HL-60/S4 treated with retinoic acid at 250 ng/mL for 4 days and 3 days (cell line): ENCODE results near the gene PRDM2.

Experiments used
- in situ Hi-C: fragments of 300-500 bp; cut with MboI; formaldehyde crosslinking; loops from 2 replicates; pipeline ENCODE4 v1.7.0; 2022; ENCODE audit warnings: low sequenced_read_pairs

The PRDM2 gene

DNA sequence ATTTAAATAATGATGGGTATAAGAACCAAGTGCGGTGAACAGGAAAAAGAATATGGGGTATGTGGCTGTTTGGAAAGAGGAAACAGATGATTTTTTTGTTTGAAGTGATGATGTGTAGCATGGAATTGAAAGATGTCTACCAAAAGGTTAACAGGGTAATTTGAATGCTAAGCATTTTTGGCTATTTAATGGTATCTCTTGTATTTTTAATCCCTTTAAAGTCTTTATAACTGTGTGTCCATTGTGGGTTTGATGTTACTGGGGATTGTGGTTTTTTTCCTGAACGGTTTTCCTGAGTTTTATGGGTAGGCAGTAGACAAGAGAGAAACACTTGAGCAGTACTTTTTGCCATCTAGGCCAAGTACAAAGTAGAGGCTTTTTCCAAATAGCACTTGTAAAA is 63.2 kb downstream of the PRDM2 start:
- in situ Hi-C loops = no loop called here

- in situ Hi-C loops = no loop called here
Measured at GRCh38 chr1:13763991-13764390, 64.0 kb downstream of the PRDM2 start.

DNA sequence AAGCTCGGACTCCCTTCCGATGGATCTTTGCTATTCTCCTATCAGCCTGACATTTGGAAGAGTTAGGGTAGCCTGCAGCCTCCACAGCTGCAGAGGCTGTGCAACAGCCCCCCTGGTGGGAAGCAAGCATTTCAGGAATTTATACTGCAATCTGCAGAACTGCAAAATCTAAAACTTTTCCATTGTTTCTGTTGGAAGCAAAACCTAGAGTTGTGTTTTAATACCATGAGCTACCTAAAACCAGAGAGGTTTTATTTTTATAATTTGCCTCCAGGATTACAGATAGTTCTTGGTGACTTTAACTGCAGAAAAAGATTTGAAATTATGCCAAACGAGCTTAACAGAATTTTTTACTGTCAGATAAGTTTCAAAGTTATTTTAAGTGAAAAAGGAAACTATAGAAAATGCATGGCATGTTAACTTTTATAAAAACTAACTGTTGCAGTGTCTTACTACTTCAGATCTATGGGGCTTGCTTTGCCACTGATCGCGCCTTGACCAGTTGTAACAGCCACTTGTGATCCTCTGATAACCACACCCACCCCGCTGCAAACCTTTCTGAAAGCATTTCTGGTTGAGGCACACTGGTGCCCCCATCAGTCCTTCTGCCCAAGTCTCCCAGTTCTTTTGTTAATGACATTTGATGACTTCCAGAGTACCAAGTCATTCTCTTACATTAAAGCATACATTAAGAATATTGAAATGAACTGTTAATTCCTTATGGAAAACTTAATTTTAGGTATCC is 64.8 kb downstream of the PRDM2 start:
- in situ Hi-C loops = no loop called here

GRCh38 chr1:13766592-13767564 is 66.9 kb downstream of the PRDM2 start:
- in situ Hi-C loops = no loop called here

DNA sequence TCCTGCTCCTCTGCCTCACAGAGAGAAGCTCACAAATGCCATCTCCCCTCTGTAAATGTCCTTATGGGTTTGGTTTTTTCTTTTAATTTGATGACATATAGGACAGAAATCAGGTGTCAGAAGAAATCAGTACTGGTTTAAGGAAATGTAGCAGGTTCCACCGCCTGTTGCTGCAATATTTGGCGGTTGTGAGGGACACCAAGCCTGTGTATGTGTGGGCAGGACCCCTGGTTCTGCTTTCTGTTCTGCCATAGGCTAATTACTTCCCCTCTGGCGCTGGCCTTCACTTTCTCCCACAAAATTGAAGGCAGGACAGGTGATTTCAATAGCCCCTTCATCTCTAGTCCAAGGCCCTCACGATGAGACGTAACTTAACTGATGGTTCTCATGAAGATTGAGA is 69.2 kb downstream of the PRDM2 start:
- in situ Hi-C loops = no loop called here

- in situ Hi-C loops = no loop called here
Measured at GRCh38 chr1:13769830-13770229, 69.8 kb downstream of the PRDM2 start.

- in situ Hi-C loops = no loop called here
Measured at GRCh38 chr1:13770743-13771142, 70.8 kb downstream of the PRDM2 start.

DNA sequence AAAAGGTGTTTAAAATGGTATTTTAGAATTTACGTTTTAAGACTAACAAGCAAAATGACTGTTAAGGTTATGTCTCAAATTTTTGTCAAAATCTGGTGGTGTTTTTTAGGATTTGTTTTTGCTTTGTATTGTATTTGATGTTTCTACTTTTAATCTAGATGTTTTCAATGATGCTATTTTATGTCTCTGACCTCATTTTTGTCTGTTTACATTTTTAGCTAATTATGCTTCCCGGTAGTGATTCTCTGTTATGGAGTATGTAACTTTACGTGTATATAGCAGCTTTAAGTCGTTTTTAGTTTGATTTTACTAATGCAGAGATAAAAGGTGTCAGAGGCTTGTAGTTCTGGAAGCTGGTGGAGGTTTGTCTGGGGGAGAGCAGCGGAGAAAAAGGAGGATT is 71.8 kb downstream of the PRDM2 start:
- in situ Hi-C loops = no loop called here

GRCh38 chr1:13772271-13772670 is 72.3 kb downstream of the PRDM2 start:
- in situ Hi-C loops = no loop called here

DNA sequence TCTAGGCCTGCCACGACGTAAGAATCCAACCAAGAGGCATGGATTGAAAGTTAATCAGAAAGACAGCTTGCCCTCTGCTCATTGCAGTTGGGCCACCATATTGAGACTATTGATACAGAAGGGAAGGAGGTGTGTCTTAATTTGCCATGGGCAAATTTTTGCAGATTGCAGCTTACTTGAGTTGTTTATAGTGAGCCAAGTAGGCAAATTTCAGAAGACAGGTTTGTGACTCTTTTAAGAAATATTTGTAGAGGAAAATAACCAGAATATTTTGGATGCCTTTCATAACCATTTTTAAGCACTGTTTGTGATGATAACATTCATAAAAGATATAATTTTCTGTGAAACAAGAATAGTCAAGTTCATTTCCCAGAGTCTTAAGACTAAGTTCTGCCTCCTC is 74.1 kb downstream of the PRDM2 start:
- in situ Hi-C loops = no loop called here

DNA sequence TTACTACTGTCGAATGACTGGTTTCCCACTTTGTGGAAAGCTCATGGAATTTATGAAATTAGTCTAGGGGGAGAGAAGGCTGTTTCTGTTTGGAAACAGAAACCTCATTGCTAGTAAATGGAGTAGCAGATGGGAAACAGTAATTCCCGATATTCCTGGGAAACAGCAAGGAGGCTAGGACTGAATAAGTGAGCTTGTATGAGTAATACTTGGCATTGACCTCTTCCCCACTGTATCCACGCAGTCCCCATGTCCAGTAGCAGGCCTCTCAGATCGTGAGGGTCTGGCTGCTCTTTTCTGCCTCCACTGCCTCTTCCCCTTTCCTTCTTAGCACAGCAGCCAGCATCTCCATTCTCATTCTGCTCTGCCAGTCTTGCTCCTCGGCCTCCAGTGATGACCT is 75.5 kb downstream of the PRDM2 start:
- in situ Hi-C loops = no loop called here

DNA sequence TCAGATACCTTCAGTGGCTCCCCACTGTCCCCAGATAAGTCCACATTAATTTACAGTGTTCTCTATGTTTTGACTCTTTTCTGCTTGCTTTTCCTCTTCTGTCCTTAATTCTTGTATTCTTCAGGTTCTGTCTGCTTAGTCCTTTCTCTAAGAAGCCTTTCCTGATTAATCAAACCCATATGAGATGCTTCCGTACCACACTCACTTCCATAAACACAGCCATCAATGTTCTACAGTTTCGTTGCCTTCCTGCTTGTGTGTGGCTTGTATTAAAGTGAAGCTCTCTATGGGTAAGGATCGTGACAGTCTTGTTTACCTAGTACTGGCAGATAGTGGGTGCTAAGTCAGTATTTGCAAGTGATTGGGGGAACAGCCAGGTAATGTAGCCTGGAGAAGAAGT is 75.9 kb downstream of the PRDM2 start:
- in situ Hi-C loops = no loop called here

DNA sequence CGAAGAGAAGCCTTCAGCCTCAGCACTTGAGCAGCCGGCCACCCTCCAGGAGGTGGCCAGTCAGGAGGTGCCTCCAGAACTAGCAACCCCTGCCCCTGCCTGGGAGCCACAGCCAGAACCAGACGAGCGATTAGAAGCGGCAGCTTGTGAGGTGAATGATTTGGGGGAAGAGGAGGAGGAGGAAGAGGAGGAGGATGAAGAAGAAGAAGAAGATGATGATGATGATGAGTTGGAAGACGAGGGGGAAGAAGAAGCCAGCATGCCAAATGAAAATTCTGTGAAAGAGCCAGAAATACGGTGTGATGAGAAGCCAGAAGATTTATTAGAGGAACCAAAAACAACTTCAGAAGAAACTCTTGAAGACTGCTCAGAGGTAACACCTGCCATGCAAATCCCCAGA is 78.4 kb downstream of the PRDM2 start:
- in situ Hi-C loops = no loop called here

DNA sequence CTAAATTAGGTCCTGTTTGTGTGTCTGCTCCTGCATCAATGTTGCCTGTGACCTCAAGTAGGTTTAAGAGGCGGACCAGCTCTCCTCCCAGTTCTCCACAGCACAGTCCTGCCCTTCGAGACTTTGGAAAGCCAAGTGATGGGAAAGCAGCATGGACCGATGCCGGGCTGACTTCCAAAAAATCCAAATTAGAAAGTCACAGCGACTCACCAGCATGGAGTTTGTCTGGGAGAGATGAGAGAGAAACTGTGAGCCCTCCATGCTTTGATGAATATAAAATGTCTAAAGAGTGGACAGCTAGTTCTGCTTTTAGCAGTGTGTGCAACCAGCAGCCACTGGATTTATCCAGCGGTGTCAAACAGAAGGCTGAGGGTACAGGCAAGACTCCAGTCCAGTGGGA is 79.9 kb downstream of the PRDM2 start:
- in situ Hi-C loops = no loop called here

DNA sequence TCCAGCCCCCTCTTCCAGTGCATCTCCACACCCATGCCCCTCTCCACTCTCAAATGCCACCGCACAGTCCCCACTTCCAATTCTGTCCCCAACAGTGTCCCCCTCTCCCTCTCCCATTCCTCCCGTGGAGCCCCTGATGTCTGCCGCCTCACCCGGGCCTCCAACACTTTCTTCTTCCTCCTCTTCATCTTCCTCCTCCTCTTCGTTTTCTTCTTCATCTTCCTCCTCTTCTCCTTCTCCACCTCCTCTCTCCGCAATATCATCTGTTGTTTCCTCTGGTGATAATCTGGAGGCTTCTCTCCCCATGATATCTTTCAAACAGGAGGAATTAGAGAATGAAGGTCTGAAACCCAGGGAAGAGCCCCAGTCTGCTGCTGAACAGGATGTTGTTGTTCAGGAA is 80.8 kb downstream of the PRDM2 start:
- in situ Hi-C loops = no loop called here

GRCh38 chr1:13781228-13781627 is 81.2 kb downstream of the PRDM2 start:
- in situ Hi-C loops = no loop called here

DNA sequence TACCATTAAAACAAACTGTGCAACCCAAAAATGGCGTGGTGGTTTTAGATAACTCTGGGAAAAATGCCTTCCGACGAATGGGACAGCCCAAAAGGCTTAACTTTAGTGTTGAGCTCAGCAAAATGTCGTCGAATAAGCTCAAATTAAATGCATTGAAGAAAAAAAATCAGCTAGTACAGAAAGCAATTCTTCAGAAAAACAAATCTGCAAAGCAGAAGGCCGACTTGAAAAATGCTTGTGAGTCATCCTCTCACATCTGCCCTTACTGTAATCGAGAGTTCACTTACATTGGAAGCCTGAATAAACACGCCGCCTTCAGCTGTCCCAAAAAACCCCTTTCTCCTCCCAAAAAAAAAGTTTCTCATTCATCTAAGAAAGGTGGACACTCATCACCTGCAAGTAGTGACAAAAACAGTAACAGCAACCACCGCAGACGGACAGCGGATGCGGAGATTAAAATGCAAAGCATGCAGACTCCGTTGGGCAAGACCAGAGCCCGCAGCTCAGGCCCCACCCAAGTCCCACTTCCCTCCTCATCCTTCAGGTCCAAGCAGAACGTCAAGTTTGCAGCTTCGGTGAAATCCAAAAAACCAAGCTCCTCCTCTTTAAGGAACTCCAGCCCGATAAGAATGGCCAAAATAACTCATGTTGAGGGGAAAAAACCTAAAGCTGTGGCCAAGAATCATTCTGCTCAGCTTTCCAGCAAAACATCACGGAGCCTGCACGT is 82.1 kb downstream of the PRDM2 start:
- in situ Hi-C loops = no loop called here

DNA sequence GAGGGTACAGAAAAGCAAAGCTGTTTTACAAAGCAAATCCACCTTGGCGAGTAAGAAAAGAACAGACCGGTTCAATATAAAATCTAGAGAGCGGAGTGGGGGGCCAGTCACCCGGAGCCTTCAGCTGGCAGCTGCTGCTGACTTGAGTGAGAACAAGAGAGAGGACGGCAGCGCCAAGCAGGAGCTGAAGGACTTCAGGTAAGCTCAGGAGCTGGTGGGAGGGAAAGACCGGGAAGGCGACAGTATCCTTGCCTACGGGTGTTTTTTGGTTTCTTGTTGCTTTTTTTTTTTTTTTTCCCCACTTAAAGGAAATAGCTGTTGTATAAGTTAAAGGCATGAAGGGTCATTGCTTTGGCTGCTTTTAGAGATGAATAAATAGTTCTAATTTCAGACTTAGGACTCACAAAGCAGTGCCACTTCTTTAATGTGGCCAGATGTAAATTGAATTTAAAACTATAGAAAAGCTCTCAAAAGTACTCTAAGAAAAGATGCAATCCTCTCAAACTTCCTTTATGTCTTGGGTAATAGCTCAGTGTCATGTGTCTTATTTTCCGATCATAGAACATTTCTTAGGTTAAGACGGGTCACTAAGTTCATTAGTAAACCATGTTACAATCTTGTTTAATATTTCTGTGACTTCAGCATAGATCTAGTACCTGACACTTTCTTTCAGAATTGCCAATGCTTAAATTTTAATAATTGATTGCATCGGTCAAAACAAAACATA is 82.8 kb downstream of the PRDM2 start:
- in situ Hi-C loops = no loop called here

DNA sequence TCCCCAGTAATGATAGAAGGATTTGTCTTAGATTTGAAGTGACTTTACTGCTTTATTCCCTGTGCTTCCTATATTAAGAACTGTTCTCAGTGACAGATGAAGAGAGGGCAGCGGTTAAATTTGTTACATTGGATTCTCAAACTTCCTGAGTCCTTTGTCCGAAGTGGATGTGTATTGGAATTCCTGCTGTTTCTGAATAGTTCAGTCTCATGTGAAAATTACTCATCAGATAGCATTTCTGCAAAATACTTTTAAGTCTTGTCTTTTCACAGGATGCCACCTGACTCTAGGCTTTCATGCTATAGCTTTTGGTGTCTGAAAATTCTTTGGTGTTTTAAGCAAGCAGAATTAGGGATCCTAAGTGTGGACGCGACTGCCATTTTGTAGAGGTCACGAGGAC is 83.6 kb downstream of the PRDM2 start:
- in situ Hi-C loops = no loop called here

DNA sequence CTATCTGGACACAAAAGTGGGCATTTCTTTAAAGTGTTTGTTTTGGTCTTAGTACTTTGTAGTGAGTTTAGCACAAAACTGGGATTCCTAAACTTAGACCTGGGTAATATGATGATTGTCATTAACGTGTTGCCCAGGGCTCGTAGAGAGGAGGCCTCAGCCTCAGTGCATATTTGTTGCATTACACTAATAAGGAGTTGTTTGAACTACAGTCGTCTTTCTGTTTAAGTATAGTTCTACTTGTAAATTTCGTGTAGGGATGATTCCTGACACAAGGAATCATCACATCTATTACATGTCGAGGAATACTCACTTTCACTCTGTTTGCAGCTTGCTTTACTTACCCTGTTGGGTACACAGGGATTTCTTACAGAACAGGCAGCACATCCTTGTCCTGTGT is 85.0 kb downstream of the PRDM2 start:
- in situ Hi-C loops = no loop called here

GRCh38 chr1:13786541-13786940 is 86.6 kb downstream of the PRDM2 start:
- in situ Hi-C loops = no loop called here
